Stimulated activated CD4-positive, alpha-beta T cell treated with anti-CD3 and anti-CD28 coated beads, Interleukin-4, amount 100 ng/mL, for 1 hour (primary cell): ENCODE results near the gene TP53.
A peak's percentile ranks its signal among the peaks of the same experiment; 100 is the strongest.
"Not testable (repeated sequence)": the region's sequence is repeated elsewhere in the genome, so short reads cannot be mapped to it uniquely, and the experiment has no call there.

Experiments used
- DNase-seq: peaks from one replicate; pipeline ENCODE4 v3.0.0-alpha.2; 2020

TP53 gene

DNA sequence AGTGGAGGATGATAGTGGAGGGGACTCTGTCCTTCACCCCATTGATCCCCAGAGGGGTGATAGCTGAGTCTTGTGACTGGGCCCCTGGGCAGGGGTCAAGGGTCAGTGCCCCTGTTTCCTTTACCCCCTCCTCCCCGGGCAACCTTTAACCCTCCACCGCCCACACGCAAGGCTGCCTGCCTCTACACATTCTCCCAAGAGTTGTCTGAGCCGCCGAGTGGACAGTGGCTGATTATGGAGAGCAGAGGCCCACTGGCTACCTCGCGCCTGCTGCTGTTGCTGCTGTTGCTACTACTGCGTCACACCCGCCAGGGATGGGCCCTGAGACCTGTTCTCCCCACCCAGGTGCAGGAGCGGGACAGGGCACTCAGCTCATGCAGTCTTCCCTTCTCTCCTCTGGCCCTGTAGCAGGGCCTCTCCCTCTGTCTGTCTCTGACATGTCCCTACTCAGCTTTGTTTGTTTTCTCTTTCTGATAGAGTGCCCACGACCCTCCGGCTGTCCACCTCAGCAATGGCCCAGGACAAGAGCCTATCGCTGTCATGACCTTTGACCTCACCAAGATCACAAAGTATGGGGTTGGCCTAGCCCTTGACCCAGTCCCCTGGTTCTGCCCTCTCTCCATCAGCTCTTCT, 57.2 kb downstream of the TP53 start, which contains the start of gene SHBG:
Gene SHBG, plus strand, starts transcription at position 197 of the 633 bp plus-strand sequence. Its CDS starts 38 bp downstream, at position 235.
- DNase-seq: no peak

DNA sequence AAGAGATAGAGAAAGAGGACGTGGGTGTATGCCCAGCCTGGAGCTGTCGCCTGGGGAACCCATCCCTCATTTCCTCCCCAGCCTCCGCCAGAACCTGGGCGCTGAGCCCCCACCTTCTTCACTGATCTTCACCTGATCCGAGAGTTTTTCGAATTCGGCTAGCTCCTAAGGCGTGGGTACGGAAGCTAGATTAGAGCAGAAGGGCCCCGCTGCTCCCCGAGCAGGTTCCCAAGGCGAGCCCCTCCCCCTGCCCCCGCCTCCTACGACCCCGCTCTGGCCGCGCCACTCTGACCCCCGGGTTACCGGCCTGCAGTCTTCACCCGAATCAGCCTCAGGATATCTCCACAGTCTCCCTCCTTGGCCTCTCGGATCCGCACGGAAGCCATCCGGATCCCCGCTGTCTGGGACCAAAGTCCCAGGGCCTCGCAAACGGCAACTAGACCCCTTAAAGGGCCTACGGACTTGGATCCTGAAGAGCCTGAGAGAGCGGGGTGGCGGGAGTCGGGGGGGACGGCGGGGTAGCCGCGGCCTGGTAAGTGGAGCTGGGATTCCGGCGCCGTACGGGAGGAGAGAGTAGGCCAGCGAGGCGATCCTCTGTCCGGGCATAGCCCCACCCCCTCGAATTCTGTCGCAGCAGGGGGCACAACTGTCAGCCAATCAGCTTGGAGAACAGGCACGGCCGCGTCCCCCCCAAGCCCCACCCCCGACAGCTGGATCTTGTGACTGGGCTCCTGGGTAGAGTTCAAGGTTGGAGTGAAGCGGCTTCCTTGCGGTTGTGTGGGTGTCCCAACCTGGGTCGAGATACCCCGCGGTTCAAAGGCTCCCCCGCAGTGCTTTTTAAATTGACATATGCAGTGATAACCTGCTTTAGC, 59.8 kb downstream of the TP53 start, which contains the start of gene SAT2:
Gene SAT2, minus strand, starts transcription at position 572 of the 872 bp plus-strand sequence. Its CDS starts 186 bp downstream, at position 386.
- DNase-seq: peak; percentile 77

DNA sequence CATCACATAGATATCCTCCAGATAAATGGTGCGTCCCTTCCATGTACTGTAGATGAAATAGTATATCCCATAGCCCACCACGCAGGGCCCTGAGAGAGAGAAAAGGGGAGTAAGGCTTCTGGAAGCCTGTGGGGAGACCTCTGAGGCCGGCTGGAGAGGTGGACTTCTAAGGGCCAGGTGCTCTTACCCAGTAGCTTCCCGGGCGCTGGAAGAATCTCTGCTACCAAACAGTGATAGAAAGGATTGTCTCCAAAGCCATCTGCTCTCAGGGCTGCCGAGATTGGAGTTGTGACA, 60.4 kb downstream of the TP53 start:
- no peak for DNase-seq

DNA sequence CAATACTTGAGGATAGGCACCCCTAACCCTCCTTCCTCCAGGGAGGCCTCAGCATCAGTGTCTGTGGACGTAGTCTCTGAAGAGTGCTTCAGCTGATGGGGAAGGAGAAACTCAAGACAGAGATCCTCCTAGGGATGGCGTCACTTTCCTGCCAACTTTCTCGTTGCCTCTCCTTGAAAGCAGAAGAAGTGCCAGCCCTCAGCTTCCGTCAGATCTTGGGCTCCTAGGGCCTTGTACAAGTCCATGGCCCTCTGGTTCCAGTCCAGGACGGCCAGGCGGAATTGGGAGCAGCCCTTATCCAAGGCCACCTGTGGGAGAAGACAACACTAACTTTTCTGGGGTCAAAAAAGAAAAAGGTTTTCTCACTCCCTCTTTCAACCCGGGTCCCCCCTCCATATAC, 61.0 kb downstream of the TP53 start:
- no peak for DNase-seq

DNA sequence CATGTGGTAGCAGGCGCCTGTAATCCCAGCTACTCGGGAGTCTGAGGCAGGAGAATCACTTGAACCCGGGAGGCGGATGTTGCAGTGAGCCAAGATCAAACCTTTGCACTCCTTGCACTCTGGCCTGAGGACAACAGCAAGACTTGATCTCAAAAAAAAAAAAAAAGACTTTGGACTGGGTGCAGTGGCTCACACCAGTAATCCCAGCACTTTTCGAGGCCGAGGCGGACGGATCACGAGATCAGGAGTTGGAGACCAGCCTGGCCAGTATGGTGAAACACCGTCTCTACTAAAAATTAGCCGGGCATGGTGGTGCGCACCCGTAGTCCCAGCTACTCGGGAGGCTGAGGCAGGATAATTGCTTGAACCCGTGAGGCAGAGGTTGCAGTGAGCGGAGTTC, 61.5 kb downstream of the TP53 start:
- DNase-seq: not testable (repeated sequence)

DNA sequence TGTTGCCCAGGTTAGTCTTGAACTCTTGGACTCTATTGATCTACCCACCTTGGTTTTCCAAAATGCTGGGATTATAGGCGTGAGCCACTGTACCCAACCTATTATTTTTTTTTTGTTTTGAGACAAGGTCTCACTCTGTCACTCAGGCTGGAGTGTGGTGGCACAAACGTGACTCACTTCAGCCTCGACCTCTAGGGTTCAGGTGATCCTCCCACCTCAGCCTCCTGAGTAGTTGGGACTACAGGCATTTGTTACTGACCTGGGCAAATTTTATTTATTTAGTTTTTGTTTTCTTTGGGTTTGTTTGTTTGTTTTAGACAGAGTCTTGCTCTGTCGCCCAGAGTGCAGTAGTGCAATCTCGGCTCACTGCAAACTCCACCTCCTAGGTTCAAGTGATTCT, 63.6 kb downstream of the TP53 start:
- no peak for DNase-seq

DNA sequence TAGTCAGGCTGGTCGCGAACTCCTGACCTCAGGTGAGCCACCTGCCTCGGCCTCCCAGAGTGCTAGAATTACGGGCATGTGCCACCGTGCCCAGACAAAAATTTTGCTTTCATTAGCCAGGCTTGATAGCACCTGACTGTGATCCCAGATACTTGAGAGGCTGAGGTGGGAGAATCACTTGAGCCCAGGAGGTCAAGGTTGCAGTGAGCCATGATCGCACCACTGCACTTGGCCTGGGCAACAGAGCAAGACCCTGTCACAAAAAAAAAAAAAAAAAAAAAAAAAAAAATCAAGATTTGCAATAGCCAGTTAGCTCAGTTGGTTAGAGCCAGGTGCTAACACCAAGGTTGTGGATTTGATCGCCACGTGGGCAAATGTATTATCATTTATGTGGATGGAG, 66.5 kb downstream of the TP53 start:
- no peak for DNase-seq

DNA sequence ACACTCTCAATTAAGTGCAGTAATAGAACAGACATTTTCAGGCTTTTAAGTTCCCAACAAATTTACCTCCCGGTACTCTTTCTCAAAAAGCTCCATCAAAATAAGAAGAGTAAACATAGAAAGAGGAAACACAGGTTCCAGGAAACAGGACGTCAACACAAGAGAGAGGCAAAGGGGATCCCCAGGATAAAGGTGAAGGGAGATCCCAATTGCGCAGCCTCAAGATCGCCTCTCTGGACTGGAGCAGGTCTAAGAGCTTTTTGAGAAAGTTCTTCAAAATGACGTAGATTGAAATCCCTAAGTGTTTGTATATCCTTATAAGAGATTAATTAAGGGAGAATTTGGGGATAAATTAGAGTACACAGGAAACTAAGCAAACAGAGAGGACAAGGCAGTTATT, 68.7 kb downstream of the TP53 start:
- no peak for DNase-seq
